Muscle layer of duodenum (tissue), 2 donors: ENCODE data around the gene C19orf53.

Source experiments
- H3K27ac ChIP-seq: one replicate; pipeline ENCODE4 v1.7.0; 2013; ENCODE audit warnings: mild to moderate bottlenecking, low read length
- H3K27me3 ChIP-seq: one replicate; pipeline ENCODE4 v1.7.0; 2013; ENCODE audit warnings: low read depth, mild to moderate bottlenecking, control low read depth, low read length
- H3K36me3 ChIP-seq, 2 donors: one replicate each; pipeline ENCODE4 v1.7.0; 2013; ENCODE audit warnings: low read length in 2 of 2, control low read depth in 1 of 2, mild to moderate bottlenecking in 1 of 2; ENCODE audit not compliant: insufficient read depth in 2 of 2, control insufficient read depth in 1 of 2
- H3K4me1 ChIP-seq, 2 donors: one replicate each; pipeline ENCODE4 v1.7.0; 2013; ENCODE audit warnings: low read length in 2 of 2, mild to moderate bottlenecking in 2 of 2, control low read depth in 1 of 2, moderate library complexity in 1 of 2; ENCODE audit not compliant: insufficient read depth in 2 of 2, control insufficient read depth in 1 of 2
- H3K4me3 ChIP-seq, 2 donors: one replicate each; pipeline ENCODE4 v1.7.0; 2013; ENCODE audit warnings: low read length in 2 of 2, low read depth in 1 of 2, mild to moderate bottlenecking in 1 of 2
- H3K9me3 ChIP-seq, 2 donors: one replicate each; pipeline ENCODE4 v1.7.0; 2013; ENCODE audit warnings: low read length in 2 of 2, control low read depth in 1 of 2, mild to moderate bottlenecking in 1 of 2; ENCODE audit not compliant: control insufficient read depth in 1 of 2
- donor health status: healthy.

C19orf53 gene

DNA sequence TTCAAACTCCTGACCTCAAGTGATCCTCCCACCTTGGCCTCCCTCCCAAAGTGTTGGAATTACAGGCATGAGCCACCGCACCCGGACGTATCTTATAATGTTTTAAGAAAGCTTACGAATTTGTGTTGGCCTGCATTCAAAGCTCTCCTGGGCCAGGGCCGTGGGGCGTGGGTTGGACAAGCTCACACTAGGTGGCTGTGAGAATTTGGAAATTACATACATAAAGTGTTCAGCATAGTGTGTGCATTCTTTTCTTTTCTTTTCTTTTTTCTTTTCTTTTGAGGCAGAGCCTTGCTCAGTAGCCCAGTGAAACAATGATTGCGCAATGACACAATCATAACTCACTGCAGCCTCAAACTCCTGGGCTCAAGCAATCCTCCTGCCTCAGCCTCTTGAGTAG is 23.6 kb downstream of the C19orf53 start:
- H3K27ac ChIP-seq, result no peak overlapping the region
- H3K9me3 ChIP-seq, result no peaks in the 10 kb centered on the region
- no peaks in the 10 kb centered on the region for H3K27me3 ChIP-seq
- peaks cover 12 to 30% of the 10 kb centered on the region in 2 donors for H3K4me1 ChIP-seq
- peaks cover 0 to 4% of the 10 kb centered on the region in 2 donors for H3K36me3 ChIP-seq
- H3K4me3 ChIP-seq, result no peak overlapping the region

DNA sequence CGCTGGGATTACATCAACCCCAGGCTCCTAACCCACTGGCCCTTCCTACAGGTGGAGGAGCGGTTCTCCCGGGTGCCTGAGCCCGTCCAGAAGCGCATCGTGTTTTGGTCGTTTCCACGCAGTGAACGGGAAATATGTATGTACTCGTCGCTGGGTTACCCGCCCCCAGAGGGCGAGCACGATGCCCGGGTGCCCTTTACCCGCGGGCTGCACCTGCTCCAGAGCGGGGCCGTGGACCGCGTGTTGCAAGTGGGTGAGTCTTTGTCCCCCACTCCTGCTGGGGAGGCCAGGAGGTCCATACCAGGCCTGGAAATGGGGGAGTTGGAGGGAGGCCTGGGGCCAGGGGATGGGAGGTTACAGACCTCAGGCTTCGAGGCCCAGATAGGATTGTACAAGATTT is 25.4 kb downstream of the C19orf53 start:
- no peak overlapping the region for H3K27ac ChIP-seq
- peaks cover 0 to 3% of the 10 kb centered on the region in 2 donors for H3K36me3 ChIP-seq
- H3K4me3 ChIP-seq, result no peak overlapping the region
- H3K27me3 ChIP-seq, result no peaks in the 10 kb centered on the region
- H3K4me1 ChIP-seq, result peaks cover 8 to 22% of the 10 kb centered on the region in 2 donors
- no peaks in the 10 kb centered on the region for H3K9me3 ChIP-seq

- H3K9me3 ChIP-seq, result no peaks in the 10 kb centered on the region
- no peak overlapping the region for H3K4me3 ChIP-seq
- peaks cover 0 to 6% of the 10 kb centered on the region in 2 donors for H3K4me1 ChIP-seq
- no peaks in the 10 kb centered on the region for H3K36me3 ChIP-seq
- H3K27ac ChIP-seq, result no peak overlapping the region
- H3K27me3 ChIP-seq, result no peaks in the 10 kb centered on the region
These were observed 28.8 kb downstream of the C19orf53 start for GRCh38 chr19:13803038-13803437.

DNA sequence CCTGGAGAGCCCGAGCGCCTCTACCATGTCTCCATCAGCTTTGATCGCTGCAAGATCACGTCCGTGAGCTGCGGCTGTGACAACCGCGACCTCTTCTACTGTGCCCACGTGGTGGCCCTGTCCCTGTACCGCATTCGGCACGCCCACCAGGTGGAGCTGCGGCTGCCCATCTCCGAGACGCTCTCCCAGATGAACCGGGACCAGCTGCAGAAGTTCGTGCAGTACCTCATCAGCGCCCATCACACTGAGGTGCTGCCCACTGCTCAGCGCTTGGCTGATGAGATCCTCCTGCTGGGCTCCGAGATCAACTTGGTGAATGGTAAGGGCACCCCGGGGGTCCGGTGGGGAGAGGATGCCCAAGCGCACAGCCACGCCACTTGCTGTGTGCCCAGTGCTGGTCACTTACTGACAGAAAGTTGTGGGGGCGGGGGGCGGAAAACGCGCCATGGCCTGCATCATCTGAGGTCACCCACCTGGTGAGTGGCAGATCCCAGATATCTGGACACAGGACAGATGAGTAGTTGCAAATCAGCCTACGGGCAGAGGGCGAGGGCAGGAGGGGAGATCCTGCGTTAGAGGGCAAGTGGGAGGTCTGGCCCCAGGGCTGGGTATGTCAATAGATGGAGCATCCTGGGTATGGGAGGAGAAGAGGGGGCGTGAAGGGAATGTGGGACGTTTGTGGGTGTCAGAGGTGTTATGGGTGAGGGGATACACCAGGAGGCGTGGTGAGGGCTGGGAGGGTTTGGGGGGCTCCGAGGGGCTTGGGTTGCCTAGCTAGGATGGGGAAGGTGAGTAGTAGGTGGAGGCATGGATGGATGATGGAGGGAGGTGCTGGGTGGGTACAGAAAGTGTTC is 30.8 kb downstream of the C19orf53 start:
- H3K9me3 ChIP-seq, result no peaks in the 10 kb centered on the region
- peaks cover 0 to 6% of the 10 kb centered on the region in 2 donors for H3K4me1 ChIP-seq
- H3K36me3 ChIP-seq, result peaks cover 0 to 10% of the 10 kb centered on the region in 2 donors
- no peak overlapping the region for H3K27ac ChIP-seq
- H3K27me3 ChIP-seq, result no peaks in the 10 kb centered on the region
- no peak overlapping the region for H3K4me3 ChIP-seq

- H3K36me3 ChIP-seq, result peaks cover 0 to 10% of the 10 kb centered on the region in 2 donors
- no peak overlapping the region for H3K4me3 ChIP-seq
- no peaks in the 10 kb centered on the region for H3K27me3 ChIP-seq
- peaks cover 0 to 6% of the 10 kb centered on the region in 2 donors for H3K4me1 ChIP-seq
- H3K9me3 ChIP-seq, result no peaks in the 10 kb centered on the region
- no peak overlapping the region for H3K27ac ChIP-seq
These were observed 32.5 kb downstream of the C19orf53 start for GRCh38 chr19:13806728-13807127.

GRCh38 chr19:13807421-13808021 is 33.3 kb downstream of the C19orf53 start:
- no peak overlapping the region for H3K27ac ChIP-seq
- peaks cover 0 to 6% of the 10 kb centered on the region in 2 donors for H3K4me1 ChIP-seq
- H3K27me3 ChIP-seq, result no peaks in the 10 kb centered on the region
- no peak overlapping the region for H3K4me3 ChIP-seq
- peaks cover 0 to 10% of the 10 kb centered on the region in 2 donors for H3K36me3 ChIP-seq
- no peaks in the 10 kb centered on the region for H3K9me3 ChIP-seq

DNA sequence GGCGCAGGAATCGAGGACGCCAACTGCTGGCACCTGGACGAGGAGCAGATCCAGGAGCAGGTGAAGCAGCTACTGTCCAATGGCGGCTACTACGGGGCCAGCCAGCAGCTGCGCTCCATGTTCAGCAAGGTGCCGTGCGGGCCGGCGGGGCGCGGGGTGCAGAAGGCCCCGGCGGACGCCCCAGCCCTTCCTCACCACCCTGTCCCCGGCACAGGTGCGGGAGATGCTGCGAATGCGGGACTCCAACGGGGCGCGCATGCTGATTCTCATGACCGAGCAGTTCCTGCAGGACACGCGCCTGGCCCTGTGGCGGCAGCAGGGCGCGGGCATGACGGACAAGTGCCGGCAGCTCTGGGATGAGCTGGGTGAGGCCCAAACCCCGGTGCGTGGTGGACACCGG is 34.6 kb downstream of the C19orf53 start:
- H3K27me3 ChIP-seq, result no peaks in the 10 kb centered on the region
- no peak overlapping the region for H3K27ac ChIP-seq
- no peak overlapping the region for H3K4me3 ChIP-seq
- H3K4me1 ChIP-seq, result peaks cover 0 to 6% of the 10 kb centered on the region in 2 donors
- H3K36me3 ChIP-seq, result peaks cover 0 to 15% of the 10 kb centered on the region in 2 donors
- no peaks in the 10 kb centered on the region for H3K9me3 ChIP-seq

- Histone ChIP-seq H3K4me3 (no peak overlapping the region), H3K9me3 (no peaks in the 10 kb centered on the region), H3K36me3 (peaks cover 0 to 19% of the 10 kb centered on the region in 2 donors), H3K4me1 (peaks cover 0 to 5% of the 10 kb centered on the region in 2 donors), H3K27ac (no peak overlapping the region), H3K27me3 (no peaks in the 10 kb centered on the region)
These were observed 38.3 kb downstream of the C19orf53 start for GRCh38 chr19:13812544-13812943.

- no peaks in the 10 kb centered on the region for H3K9me3 ChIP-seq
- no peaks in the 10 kb centered on the region for H3K27me3 ChIP-seq
- H3K36me3 ChIP-seq, result peaks cover 0 to 19% of the 10 kb centered on the region in 2 donors
- H3K27ac ChIP-seq, result no peak overlapping the region
- peaks cover 0 to 7% of the 10 kb centered on the region in 2 donors for H3K4me1 ChIP-seq
- no peak overlapping the region for H3K4me3 ChIP-seq
These were observed 38.9 kb downstream of the C19orf53 start for GRCh38 chr19:13813147-13813546.

DNA sequence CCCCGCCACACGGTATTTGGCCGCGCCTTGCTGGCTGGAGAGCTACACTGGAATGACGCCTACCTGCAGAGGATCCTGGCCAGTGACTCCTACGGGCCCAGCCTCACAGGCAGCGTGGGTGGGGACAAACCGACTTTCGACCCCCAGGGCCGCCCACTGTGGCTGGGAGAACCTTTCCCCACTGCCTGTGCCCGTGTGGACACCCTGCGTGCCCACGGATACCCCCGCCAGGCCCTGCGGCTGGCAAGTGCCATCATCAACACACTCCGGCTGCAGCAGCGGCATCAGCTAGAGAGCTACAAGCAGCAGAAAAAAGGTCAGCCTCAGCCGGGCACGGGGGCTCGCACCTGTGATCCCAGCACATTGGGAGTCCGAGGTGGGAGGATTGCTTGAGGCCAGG is 40.3 kb downstream of the C19orf53 start:
- H3K4me1 ChIP-seq, result peaks cover 0 to 7% of the 10 kb centered on the region in 2 donors
- H3K27ac ChIP-seq, result no peak overlapping the region
- no peak overlapping the region for H3K4me3 ChIP-seq
- H3K9me3 ChIP-seq, result no peaks in the 10 kb centered on the region
- H3K36me3 ChIP-seq, result peaks cover 0 to 11% of the 10 kb centered on the region in 2 donors
- no peaks in the 10 kb centered on the region for H3K27me3 ChIP-seq

GRCh38 chr19:13817018-13817614 is 42.9 kb downstream of the C19orf53 start:
- Histone ChIP-seq H3K27me3 (no peaks in the 10 kb centered on the region), H3K36me3 (peaks cover 0 to 9% of the 10 kb centered on the region in 2 donors), H3K4me1 (peaks cover 0 to 7% of the 10 kb centered on the region in 2 donors), H3K27ac (no peak overlapping the region), H3K9me3 (no peaks in the 10 kb centered on the region), H3K4me3 (no peak overlapping the region)
